NCI-H1092 (cell line): ENCODE results near the gene COL4A4.

ENCODE experiments used
- DNase-seq: peaks from one replicate; lab custom pipeline; 2025; lab: John Stamatoyannopoulos, UW

COL4A4 gene

DNA sequence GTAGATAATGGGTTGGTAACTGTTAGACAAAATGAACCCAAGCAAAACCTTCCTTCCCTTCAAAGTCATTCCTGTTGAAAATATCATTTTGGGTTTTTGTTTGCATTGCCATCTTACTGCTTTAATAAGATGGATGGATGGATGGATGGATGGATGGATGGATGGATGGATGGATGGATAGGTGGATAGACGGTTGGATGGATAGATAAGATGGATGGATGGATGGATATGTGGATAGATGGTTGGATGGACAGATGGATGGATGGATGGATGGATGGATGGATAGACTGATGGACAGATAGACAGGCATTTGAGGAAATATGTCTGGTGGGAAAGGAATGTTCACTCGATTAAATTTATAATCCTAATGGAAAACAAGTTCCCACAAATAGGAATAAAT, 133.2 kb downstream of the COL4A4 start:
- DNase-seq: no peak

DNA sequence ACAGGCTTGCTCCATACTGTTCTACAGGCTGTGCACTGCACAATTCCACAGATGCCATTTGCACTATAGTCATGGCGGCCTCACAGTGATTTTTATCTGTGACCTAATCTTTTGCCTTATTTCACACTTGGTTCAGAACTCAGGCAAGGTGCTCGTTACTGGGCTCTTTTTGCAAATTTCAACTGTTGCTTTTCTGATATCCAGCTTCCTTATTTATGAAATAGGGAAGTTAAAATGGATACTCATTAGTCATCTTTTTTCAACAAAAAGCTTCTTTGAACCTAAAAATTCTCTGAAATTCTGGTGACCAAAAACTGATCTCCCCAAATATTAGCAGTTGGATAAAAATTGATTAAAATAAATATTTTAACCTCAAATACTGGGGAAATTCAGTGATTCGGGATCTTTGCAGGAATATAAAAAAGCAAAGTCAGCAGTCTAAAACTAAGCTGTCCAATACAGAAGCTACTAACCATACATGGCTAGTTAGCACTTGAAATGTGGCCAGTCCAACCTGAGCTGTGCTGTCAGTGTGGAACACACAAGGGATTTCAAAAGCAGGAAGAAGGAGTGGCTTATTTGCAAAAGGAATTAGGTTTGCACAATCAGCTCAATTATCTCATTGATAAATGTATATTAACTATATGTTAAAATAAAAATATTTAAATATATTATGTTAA, 134.4 kb downstream of the COL4A4 start:
- no peak for DNase-seq

DNA sequence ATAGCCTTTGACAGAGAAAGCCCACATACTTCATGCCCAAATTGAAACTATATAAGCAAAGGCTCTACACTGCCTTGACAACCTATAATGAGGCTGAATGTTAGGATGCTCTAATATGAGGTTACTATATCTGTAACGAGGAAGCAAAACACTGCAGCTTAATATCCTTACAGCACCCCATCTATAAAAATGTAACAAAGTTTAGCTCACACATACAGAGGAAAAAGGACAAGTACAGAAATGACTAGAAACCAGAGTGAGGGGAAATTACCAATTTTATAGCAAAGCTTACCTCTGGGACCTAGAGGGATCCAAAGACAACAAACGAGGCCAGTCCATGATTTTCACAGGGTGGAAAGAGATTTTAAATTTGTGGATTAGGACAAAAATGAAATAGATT, 138.5 kb downstream of the COL4A4 start:
- no peak for DNase-seq

DNA sequence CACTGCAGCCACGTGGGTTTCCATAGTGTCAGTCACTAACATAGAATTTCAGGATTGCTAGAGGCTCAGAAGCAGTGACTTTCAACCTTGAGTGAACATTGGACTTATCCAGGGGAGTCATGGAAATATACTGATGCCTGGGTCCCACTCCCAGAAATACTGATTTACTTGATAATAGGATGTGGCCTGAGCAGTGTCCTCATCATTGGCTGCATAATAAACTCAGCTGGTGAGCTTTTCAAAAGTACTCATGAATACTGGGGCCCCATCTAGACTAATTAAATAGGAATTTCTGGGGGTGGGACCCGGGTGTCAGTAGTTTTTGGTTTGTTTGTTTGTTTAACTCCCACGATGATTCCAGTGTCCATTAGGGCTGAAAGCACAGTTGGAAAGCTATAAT, 141.4 kb downstream of the COL4A4 start:
- no peak for DNase-seq

DNA sequence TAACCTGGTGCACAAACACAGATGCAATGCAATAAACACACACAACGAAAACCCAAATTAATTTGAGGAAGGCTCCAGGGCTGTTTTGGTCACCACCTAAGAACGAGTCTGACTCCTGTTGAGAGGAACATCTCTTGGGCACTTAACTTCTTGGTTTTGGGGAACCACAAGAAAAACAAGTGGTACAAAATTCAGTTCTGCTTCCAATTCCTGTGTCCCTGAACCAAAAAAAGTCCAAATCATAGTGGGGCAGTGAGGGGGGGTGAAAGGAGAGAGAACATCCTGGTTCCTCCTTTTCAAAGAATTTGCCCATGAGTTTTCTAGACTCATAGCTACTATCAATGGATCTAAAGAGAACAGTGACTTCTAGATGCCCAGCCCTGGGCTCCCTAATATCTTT, 143.6 kb downstream of the COL4A4 start:
- DNase-seq: no peak

DNA sequence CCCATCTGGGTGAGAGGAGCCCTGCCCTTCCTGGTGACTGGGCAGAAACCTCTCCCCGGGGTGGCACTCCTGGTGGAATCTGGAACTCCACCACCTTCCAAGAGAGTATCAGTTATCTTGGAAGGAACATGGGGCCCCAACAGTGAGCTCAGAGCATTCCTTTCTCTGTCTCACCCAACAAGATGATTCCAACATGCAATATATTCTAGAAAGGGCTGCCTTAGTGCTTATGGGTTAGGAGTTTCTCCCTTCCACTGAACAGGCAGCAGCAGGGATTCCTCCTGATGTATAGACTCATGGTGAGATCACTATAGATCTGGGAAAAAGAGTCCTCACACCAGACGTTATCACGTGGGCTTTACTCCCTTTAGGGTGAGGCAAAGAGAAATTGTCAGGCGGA, 147.1 kb downstream of the COL4A4 start:
- DNase-seq: no peak

DNA sequence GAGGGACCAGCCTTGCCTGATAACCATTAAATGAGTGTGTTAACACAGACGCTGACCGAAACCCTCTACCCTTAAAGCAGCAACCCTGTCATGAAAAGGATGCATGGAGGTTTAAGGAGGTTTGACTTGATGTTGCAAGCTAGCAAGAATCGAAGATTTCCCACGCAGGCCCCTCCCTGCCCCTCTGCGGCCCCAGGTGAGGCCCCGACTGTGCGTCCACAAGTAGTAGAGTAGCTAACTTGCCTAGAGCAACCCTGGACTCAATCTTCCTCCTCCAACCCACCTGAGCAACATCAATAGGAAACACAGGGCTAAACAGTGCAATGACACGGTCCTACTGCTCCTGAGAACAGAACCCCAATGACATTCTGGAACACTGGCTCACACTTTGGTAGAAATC, 150.1 kb downstream of the COL4A4 start:
- no peak for DNase-seq

DNA sequence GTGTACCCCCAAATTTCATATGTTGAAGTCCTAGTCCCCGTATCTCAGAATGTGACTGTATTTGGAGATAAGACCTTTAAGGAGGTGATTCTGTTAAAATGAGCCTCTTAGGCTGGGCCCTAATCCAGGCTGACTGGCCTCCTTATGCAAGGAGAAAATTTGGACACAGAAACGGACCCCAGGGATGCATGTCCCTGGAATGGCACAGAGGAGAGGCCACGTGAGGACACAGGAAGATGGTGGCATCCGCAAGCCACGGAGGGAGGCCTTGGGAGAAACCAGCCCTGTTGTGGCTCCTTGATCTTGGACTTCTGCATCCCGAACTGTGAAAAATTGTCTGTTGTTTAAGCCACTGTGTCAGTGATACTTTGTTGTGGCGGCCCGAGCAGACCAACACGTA, 150.7 kb downstream of the COL4A4 start:
- no peak for DNase-seq

DNA sequence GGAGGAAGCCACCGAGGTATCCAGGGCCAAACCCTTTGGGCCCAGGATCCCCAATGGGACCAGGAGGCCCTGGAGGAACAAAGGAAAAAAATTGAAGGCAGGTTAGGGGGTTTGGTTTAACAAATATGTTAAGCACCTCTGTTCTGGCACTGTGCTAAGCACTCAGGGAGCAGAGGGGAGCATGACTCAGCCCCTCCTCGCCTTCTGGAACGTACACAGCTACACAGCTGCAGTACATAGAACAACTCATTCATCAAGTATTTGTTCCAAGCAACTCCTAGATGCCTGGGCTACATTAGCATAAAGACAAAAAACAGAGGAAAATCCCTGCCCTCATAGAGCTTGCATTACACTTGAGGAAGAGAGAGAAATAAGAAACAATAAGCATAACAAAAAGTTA, 153.6 kb downstream of the COL4A4 start:
- DNase-seq: no peak

DNA sequence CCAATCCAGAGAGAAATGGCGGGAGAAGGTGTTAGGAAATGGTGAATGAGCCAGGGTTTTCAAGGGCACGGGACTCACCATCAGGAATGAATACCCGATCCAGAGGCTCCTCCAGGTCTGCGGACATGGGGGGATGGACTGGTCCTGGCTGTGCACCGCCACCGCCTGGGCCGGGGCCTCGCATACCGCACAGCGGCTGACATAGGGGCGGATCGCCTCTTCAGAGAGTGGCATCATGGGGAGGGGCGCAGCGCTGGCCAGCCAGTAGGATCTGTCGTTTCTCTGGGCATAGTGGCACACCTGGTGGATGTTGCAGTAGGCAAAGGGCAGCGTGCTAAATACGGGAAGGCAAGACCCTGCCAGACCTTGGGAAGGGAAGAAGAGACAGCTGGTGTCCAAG, 156.1 kb downstream of the COL4A4 start:
- no peak for DNase-seq

DNA sequence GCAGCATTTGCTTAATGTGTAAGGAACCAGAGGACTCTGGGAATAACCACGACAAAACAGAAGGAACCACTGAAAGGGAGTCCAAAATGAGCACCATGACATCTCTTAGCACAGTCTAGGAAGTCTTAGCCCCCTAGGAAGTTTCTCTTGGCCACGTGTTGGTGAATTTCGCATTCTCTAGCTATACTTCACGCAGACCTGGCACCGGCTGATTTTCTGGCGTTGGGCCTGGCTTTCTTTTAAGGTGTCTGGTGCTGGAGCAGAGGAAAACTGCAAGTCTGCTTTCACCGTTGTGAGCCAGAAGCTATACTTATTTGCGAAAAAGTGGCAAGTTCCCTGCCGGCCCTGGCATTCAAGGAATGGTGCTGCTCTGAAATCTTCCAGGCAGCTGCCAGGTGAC, 156.9 kb downstream of the COL4A4 start:
- DNase-seq: no peak

DNA sequence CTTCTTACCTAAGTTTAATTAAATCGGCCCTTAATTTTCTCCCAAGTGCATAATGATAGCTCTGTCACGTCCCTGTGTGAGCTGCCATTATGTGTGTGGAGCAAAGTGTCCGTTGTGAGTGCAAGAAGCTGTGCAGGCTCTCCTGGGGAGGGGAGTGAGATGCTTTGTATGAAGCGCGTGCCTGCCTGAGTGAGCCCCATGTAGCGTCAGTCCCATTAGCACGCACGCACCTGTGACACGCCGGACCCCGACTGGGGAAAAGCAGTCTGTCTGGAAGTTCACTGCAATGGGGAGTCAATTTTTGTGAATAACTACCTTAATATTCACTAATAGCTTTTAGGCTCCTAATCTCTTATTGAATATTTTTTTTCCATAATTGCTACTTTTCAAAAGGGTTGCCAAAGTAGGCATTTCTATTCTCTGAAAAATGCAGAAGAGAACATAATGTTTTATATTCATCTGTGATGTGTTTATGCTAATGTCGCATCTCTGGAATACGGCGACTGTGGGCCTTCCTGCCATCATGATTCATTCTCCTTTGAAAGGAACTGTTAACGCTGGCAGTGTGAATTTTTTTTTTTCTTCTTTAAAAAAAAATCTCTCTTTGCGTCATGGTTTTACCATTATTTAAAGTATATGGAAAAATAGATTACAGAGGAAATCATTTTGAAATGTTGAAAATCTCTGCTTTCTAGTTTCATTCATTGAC, 157.7 kb downstream of the COL4A4 start:
- DNase-seq: no peak

DNA sequence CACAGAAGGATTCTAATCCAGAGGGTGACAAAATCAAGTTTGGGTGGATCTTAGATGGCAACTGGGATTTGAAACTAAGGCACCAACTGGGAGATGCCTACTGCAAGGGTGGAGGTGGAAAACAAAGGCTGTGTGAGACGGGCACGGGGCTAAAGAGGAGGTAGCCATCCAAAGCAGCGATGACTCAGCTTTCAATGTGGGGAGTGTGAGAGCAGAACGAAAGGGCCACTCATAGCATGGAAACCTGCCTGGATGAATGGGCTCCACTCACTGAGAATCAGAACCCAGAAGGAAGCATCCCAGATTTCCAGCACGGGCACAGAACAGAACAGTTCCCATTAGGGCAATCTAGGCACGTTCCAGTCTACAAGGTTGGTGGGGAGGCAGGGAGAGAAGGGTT, 159.5 kb downstream of the COL4A4 start:
- DNase-seq: no peak

DNA sequence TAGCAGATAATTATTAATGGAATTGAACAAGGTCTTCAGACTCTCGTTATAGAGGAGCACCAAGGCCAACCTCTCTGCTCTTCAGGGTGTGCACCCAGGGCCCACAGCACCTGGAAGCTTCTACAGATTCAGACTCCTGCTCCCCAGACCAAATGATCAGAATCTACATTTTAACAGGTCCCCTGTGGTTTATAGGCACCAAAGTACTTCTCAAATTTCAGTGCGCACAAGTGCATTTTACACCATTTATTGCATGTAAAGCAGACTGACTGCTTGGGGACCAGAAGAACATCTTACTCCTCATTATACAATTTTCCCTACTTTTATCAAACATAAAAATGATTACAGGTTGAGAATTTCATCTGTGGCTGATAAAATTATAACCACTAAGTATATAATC, 163.9 kb downstream of the COL4A4 start:
- DNase-seq: no peak

DNA sequence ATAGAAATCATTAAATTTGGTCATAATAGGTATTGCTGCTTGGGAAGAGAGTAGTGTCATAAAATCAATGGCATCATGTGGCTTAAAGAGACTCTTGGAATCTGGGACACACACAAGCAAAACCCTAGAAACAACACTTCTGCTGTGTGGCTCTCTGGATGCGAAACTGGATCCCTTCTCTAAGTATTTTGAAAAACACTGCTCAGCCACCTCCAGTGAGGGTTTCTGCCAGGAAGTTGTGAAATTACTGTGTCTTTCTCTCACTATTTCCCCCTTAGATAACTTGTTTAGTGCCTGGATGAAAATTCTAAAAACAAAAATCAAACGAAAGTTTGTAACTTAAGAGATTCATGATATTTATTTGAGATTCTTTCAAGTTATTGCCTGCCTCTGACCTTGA, 164.3 kb downstream of the COL4A4 start:
- no peak for DNase-seq

DNA sequence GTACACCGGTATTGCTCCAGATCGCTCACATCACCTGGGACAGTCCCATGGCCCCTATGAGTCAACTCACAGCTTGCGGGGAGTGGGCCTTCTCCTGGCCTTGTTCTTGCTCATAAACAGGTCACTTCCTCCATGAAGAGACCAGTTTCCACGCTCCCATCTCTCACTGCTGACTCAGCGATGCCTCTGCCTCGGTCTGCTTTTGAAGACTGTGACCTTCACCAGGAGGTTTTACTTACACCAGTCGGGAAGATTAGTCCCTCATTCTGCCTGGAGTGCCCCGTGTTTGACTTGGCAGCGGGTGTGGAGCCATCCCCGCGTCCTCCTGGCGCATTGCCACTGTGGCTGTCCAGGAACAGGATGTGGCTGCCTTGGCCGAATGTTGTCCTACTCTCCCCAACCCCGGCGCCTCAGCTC, 168.4 kb downstream of the COL4A4 start:
- DNase-seq: no peak

DNA sequence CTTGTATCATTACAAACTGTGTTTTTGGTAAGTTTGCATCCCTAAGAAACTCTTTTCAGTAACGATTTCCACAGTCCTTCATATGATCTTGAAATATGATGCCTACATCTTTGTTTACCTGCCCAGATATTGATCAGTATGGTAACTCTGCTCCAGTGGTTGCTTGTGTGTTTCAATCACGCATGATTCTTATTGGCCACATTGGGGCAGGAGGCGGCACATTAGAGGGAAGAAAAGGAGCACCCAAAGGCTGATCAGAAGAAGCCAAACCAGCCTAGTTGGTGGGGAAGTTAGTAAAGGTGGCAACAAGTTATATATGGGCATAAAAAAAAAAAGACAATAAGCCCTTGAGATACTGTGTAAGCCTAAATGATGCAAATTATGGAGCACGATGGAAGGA, 169.2 kb downstream of the COL4A4 start:
- no peak for DNase-seq

DNA sequence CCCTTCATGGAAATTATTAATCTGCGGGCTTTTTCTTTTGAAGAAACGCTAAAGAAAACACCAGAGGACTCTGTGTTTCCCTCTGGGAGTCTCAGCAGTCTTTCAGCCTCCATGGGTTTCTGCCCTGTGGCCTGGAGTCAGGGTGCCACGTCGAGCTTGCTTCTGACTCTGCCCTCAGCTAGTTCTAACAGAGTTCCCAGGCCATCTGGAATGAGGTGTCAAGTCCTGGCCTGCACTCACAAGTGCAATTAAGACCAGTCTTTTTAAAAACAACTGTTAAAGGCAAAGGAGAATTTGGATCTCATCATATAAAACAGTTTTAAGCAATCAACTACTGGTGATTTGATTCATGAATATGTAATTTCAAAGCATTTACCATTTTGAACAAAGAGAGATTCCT, 170.8 kb downstream of the COL4A4 start:
- no peak for DNase-seq

DNA sequence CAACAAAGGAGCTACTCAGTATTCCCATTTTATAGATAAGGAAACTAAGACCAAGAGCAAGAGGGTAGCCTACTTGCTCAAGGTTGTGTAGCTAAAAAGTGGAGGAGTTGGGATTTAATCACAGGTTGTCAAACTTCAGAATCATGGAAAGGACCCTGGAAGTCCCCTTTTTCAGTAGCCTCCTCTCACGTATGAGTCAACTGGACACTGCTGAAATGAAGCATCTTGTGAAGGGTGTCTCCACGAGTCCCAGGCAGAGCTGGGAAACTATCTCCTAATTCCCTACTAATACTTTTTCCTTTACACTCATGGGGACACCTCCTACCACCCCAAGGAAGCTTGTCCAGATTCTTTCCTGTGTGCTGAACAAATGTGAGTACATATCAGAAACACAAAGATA, 172.3 kb downstream of the COL4A4 start:
- DNase-seq: no peak

DNA sequence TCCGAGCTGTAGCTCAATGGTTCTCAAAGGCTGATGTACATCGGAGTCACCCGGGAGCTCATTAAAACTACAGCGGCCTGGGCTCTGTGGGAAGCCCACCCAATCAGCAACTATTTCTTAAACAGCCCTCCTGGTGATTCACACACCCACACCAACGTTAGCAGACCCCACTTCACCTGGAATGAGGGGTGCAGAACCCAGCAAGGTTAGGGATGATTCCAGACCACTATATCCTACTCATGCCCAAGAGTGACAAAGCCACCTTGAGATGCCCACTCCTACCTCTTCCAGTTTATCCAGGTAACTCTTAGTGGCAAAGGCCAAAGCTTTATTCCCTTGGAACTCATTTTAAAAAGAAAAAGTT, 178.4 kb downstream of the COL4A4 start:
- no peak for DNase-seq

DNA sequence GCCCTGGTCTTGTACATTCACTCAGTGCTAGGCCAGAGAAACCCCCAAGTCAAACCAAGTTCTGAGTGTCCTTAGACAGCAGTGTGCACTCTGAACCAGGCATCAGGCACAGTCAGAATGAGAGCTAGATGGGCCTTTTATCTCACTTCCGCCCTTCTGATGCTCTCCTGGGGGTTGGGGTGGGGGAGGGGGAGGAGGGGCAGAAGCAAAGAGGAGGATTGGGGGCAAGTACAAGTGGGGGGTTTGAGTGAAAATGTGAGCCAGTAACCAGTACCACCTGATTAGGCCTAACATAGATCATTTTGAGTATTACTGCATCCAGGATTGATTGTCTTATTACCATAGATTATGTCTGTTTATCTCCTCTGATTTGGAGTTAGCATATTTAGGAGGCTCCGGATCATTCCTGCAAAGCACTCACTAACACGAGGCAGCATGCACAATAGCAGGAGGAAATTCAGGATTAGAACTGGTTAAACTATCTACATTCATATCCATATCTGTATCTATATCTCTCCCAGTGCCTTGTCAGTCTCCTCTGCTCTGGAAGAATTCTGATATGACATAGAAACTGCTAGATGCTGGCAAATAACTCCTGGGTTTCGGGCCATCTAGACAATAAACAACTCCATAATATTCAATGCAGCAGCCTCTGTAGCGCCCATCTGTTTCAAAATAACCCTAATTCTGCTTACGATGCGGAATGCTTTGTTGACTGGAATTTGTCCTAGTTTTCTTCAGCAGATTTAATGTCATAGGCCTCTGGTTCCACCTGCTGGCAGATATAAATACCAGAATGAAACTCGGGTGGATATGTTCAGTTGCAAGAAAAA, 179.0 kb downstream of the COL4A4 start:
- DNase-seq: peak; percentile 9

DNA sequence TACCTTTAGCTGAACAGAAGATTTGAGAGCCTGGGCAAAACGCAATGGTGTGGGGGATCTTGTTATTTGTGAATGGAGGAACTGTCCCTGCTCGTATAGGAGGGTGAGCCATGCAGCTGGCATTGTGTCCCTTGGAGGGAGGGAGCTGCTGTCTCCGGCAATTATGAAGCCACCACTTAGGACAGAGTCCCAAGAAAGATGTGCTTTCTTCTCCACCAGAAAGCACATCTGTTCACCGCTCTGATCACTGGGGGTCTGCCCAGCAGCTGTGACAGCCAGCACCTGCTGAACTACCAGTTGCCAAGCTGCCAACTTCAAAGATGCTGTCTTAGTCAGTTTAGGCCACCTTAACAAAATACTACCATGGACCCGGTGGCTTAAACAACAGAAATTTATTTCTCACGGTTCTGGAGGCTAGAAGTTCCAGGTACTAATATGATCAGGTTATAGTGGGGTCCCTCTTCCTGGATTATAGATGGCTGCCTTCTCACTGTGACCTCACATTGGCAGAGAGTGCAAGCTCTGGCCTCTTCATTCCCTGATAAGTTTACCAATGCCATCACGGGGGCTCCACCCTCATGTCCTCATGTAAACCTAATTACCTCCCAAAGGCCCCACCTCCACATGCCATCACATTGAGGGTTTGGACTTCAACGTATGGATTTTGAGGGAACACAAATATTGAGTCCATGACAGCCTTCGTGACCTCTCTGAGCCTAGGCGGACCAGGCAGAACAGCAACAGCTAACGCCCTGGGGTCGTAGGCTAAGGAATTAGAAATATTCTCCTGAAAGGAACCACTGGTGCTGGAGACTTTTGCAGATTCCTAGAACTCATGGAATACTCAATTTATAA, 179.9 kb downstream of the COL4A4 start:
- DNase-seq: no peak
